Pons (tissue), 1 donor: ENCODE results near the gene CCDC102A.
"Not testable (repeated sequence)": the region's sequence is repeated elsewhere in the genome, so short reads cannot be mapped to it uniquely, and the experiment has no call there.

Experiments
- DNase-seq: peaks from one replicate; pipeline ENCODE4 v3.0.0-alpha.2; 2016; ENCODE audit warnings: low spot score

CCDC102A gene

DNA sequence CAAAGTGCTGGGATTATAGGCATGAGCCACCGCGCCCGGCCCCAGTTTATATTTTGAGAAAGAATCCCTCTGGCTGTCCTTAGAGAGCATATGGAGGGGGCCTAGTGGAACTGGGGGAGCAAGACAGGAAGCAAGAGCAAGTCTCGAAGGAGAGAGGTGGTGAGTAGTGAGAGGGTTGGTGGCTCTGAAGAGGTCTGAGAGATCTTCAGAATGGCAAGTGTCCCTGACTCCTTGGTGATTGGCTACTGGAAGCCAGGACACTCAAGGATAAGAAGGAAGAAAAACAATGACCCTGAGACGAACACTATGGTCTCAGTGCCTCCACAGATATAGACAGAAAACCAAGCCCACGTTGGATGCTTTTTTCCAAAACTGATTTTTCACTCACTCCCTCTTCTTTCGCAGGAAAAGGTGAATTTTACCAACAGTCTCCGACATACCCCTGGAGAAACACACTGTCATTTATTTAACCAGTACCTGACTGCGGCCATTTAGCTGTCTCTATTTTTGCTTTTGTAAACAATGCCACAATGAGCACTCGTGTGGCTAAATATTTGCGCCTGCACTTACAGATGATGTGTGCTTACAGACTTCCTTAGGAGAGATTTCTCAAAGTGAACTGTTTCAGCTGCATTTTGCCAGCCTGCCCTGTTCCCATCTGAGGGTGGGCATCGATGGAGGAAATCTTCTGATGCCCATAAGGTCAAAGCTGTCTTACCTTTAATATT lies 34.2 kb downstream of the CCDC102A start:
- no peak for DNase-seq

DNA sequence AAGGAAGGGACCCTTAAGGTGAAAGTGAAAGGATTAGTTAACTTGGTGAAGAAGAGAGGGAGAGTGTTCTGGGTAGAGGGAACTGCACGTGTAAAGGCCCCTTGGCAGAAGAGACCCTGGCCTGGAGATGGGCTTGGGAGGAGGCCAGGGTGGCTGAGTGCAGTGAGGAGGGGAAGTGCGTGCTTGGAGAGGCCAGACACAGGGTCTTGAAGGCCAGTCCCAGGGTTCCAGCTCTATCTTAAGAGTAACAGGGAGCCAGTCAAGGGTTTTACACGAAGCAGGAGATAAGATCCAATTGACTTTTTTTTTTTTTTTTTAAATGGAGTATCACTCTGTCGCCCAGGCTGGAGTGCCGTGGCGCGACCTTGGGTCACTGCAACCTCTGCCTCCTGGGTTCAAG lies 34.9 kb downstream of the CCDC102A start:
- no peak for DNase-seq

DNA sequence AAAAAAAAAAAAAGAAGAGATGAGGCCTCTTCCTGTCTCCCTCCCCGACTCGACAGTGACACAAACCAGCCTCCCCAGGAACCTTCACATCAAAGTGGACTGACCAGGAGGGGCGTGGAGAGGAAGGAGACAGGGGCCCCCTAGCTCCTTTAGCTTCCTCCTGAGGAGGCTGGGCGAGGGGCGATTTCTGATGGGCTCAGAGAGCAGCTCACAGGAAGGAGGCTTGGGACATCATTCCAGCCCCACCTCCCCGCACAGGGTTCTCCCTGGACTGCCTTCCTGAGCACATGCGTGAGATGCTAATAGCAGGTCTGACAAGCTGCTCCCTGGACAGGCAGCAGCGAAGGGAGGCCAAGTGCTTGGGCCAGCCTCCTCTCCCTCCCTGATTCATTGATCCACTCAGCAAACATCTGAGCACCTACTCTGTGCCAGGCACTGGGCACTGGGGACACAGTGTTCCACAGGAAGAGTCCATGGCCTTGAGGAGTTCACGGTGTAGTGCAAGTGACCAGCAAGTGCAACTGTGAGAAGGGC lies 35.7 kb downstream of the CCDC102A start:
- DNase-seq, result no peak

DNA sequence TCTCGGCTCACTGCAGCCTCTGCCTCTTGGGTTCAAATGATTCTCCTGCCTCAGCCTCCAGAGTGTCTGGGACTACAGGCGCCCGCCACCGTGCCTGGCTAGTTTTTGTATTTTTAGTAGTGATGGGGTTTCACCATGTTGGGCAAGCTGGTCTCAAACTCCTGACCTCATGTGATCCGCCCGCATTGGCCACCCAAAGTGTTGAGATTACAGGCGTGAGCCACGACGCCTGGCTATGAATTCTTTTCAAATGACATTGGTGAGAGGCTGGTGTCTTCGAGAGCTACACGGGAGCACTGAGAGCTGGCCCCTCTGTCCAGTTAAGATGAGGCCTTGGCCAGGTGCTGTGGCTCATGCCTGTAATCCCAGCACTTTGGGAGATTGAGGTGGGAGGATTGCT lies 36.4 kb downstream of the CCDC102A start:
- DNase-seq, result not testable (repeated sequence)

DNA sequence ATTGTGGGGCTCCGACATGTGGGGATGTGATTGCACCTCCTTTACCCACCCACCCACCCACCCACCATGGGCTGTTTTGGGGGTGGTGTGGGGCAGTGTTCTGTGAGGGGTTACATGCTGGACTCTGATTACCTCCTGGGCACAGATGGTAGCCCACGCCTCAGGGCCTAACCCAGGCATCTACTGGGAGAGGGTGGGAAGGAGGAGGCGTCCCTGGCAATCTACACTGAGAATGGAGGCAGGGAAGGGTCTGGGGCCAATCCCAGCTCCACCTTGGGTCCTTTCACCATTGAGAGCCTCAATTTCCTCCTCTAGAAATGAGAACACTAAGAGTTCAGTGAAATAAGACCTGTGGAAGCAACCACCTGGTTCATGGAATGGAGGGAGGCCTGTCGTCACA lies 38.3 kb downstream of the CCDC102A start:
- DNase-seq, result no peak

DNA sequence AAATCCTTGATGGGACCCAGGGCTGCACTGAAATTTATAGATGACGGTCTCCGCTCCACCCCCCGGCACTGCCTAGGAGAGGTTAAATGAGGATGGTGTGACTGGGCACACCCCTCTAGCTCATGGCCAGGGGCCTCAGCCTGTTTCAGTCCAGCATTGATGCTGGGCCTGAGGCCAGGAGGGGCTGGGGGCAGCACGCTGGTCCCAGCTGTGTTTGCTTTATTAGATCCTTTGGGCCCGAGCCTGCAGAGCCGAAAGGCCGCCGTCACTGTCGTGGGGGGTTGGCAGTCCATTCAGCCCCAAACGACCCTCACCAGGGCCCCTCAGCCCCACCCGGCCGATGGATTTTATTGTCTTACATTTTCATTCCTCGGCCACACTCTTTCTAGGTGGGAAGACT lies 39.2 kb downstream of the CCDC102A start:
- DNase-seq, result no peak

DNA sequence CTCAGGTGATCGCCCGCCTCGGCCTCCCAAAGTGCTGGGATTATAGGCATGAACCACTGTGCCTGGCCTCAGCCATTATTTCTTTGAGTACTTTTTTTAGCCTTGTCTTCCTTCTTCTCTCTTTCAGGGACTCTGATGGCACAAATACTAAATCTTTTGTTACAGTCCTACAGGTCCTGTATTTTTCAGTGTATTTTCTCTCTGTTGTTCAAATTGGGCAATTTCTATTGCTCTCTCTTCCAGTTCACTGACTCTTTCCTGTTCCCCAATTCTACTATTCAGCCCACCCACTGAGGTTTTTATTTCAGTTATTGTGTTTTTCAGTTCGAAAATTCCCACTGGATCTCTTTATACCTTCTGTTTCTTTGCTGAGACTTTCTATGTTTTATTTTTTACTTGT lies 42.6 kb downstream of the CCDC102A start:
- DNase-seq, result no peak

DNA sequence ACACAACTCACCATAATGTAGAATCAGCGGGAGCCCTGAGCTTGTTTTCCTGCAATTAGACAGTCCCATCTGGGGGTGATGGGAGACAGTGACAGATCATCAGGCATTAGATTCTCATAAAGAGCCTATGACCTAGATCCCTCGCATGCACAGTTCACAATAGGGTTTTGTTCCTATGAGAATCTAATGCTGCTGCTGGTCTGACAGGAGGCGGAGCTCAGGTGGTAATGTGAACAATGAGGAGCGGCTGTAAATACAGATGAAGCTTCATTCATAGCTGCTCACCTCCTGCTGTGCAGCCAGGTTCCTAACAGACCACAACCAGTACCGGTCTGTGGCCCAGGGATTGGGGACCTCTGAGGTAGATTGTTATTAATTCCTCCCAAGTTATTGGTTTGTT lies 47.1 kb downstream of the CCDC102A start:
- DNase-seq, result no peak

DNA sequence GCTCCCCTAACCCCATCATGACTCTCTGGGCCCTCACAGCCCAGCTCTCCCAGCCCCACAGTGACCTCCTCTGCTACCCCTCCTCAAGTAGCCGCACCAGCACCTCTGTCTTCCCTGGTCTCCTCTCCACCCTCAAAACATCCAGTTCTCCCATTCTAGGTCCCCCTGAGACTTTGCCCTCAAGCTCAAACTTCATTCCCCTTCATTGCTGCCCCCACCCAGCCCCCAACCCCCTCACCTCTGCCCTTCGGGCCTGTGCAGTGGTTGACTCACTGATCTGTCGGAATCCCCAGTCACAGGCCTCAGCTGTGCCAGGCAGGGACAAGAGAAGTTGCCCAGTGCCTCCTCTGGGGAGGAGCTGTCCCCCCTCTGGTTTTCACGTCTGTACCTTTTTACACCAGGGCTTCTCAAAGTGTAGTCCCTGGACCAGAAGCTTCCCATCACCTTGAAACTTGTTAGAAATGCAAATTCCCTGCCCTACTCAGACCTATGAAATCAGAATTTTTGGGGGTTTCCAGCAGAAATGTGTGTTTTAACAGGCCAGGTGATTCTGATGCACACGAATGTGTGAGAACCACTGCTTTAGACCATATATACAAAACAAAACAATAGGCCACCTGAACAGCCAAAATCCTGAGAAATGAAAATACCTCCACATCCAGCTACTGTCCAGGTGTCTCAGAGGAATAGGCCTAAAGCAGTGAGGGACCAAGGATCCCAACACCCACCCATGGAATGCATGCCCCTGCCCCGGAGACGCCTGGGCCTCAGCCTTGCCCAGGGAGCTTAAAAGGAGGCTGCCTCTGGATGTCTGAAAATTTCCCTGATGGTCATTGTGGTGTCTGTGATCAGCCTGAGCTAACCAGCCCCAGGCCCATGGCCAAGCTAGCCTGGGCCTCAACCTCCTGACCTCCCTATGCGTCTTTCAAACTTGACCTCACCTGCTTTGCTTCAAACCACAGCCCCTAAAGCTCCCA lies 49.2 kb downstream of the CCDC102A start:
- no peak for DNase-seq

DNA sequence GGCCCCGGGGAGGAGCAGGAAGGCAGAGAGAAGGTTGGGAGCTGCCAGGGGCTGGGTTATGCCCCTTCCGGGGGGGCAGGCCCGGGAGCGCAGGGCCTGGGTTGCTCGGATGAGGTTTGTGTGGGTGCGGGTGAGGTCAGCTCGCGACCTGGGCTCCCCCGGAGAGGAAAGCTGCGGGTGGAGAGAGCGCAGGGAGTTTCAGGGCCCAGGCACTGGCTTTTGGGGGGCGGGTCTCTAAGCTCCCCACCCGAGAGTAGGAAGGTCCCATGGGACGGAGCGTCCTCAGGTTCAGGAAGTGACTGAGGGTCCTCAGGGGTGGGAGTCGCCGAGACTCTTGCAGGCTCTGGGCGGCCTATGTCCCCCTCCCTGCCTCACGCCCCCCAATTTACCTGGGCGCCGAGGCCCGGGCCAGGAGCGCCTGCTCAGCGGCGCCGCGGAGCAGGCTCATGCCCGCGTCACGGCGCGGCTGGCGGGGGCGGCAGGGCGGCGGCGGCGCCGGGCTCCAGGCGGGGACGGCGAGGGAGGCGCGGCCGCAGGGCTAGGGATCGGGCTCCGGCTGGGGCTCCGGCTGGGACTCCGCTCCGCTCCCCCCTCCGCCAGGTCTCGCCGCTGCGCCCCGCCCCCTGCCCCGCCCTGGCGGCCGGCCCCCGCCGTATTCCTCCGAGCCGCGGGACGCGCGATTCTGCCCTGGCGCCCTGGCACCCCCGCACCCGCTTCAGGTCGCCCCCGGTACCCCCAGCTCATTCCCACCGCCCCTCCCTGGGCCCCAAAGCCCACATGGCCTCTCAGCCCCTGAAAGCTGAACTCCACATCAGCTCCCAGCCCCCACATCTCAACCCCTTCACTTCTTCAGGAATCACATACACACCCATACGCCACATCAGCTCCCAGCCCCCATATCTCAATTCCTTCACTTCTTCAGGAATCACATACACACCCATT lies 50.2 kb downstream of the CCDC102A start, which contains the start of gene DOK4:
Gene DOK4, minus strand, starts transcription at position 578 of the 942 bp plus-strand sequence. CDS start 6,986 bp downstream, outside the sequence.
- no peak for DNase-seq

DNA sequence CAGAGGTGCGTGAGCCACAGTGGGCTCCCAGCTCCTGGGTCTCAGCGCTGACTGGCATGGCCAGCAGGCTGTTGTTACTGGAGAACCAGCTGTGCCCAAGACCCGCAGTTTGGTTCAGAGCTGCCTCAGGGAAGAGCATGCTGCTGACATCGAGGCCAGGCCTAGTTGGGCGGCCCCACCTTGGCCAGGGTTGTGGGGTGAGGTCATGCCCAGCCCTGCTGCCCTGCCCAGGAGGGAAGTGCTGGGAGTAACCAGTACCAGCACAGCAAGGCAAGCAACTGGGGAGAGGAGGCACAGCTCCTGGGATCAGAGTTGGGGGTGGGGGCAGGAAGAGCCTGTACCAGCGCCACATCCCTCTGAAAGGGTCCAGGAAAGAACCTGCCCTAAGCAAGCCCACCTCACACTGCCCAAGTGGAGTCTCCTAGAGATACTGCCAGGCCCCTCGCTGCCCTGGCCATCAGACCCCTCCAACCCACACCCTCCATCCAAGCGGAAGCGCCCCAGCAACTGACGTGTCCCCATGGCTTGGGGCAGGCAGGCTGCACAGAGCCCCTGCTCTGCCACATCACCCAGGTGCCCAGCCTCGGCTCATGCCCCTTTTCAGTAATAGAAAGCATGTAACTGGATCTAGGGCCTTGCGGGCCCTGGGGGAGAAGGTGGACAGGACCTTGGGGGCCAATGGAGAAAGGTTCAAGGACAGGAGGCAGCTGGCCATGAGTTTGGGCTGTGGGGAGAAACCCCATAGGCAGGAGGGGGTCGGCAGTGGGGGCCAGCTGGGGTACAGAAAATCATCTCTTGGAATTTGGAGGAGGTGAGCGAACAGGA lies 51.1 kb downstream of the CCDC102A start:
- DNase-seq, result no peak

DNA sequence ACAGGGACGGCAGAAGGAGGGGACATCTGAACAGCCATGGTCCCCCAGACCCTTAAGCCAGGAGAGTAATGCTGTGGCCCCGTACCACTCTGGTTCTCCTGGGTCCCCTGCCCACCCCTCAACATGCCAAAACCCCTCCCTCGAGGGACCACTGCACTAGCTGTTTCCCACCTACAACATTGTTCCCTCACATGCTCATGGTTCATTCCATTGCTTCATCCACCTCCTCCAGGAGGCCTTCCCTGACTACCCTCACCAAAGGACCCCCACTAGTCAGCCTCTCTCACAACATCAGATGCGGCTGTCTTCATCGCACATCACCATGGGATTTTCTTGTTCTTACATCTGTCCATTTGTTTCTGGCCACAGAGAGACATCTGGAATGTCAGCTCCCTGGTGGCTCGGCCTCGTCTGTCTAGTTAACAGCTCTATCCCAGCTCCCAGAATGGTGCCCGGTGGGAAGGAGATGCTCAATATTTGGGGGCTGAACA lies 51.8 kb downstream of the CCDC102A start:
- DNase-seq, result no peak

DNA sequence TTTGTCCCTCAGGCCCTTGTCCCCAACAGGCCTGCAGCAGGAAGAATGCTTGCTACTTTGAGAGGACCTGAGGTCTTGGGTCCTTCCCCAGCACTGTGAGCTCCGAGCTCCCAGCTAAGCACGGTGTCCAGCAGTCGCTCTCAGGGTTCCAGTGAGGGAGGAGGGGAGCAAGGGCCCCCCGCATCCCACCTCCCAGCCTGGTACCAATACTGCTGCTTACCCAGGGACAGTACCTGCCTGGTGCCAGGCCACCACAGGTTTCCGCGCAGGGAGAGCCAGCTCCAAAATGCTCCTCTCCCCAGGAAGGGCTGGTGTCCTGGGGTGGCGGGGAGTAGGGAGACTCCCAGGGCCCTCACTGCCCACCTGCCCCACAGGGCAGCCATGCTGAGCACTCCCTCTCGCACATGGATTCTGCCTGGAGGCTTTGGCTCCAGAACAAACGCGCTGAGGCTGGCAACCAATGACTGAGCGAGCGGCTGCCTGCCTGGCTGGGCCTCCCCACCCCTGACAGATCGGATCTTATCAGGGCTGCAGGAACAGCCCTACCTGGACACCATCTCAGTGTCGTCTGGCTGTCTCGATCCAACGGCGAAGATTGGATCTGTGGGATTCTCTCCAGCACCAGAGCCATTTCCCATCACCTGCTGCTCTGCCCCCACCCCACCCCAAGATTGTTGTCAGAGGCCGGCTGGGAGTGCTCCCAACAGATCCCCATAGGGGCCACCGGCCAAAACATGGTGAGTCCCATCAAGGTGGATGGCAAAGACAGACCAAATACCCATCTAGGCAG lies 52.5 kb downstream of the CCDC102A start:
- DNase-seq, result no peak

DNA sequence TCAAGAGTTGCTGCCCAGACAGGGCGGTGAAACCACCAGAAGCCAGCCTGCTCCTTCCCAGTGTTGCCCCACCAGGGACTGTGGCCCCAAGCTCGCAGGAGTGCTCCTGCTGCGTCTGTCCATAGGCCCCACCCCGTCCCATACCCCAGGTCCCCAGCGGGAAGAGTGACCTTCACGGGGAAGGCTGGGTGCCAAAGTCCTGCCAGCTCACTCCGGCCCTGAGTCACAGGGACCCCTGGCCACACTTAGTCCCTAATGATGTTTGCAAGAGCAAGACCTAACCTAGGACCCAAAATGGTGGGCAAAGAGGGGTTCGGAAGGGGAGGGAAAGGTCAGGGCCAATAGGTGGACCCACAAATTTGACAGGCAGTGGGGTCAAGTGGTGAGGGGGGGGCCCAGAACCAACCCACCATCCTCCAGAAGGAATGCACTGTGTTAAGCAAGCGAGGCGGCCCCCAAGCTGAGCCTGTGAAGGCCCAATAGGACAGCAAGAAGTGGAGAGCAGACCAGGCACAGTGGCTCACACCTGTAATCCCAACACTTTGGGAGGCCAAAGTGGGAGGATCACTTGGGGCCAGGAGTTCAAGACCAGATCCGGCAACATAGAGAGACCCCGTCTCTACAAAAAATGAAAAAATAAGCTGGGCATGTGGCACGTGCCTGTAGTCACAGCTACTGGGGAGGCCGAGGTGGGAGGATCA lies 53.4 kb downstream of the CCDC102A start:
- DNase-seq, result no peak

DNA sequence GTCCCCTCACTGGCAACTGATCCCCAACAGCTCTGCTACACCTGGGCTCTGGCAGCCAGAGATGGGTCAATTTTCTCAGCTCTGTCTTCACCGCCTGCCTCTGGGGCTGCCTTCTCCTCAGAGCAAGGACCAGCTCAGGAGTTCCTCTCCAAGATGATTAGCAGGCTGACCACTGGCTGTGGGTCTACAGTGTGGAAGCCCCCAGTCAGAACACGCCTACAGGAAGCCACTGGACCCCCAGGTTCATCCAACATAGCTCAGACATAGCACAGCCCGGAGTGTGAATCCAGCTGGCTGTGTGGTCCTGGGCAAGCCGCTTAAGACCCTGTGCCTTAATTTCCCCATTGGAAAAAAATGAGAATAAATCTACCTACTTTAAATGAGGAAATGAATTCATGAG lies 55.0 kb downstream of the CCDC102A start:
- no peak for DNase-seq

DNA sequence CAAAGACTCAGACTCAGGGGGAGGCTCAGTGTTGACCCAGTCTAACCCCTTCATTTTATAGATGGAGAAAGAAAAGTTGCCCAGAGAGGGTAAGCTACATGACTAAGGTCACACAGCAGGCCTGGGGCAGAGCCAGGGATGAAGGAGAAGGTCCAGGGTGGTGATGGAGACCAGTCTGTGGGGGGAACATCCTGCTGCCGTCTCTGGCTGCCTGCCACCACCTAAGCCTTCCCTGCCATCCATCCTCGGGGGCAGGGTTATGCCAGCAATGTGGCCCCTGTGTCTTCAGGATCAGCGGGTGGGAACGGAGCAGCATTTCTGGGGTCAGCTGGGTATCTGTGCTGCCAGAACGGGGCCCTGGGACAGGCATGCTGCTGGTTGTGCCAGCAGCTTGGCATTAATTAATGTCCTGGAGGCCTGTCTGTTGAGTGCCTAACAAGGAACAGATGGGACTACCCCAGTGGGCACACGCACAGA lies 55.6 kb downstream of the CCDC102A start:
- no peak for DNase-seq

DNA sequence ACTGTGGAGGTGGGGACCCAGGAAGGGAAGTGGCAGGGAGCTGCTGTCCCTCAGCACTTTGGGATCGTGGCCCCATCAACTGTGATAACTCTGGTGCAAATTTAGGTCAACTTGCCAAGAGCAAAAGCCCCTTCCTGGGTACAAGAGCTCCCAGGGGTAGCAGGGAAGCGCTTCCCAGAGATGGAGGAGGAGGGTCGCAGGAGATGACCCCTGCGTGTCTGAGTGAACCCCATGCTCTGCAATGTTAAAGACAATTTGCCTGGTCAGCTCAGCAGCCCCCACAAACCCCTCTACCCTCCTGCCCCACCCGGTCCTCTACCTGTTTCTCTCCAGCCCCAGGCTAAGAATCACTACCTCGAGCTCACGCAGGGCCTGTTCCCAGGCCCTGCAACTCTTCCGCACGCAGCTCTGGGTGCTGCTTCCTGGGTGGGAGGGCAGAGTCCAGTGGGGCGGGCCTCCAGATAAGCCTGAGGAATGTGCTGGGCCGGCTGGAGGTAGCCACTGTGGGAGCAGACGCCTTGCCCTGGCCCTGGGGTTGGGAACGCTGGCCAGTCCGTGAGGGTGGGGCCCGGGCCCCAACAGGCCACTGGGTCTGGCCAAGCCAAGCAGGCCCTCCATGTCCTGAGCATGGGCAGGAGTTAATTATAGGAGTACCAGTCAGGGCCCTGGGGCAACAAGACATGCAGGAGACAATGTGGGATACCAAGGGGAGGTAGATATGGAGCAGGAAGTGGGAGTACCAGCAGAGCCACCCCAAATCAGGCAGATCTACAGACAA lies 56.2 kb downstream of the CCDC102A start:
- DNase-seq, result no peak
